ENCODE measurements around the gene PIP5K1B.

PIP5K1B gene

GRCh38 chr9:68741704-68742332, 36.8 kb downstream of the PIP5K1B start:
- TF ChIP-seq CTCF (IDR thresholded peaks at IDR 0.05; ENCODE audit: low read depth, low read length, missing control alignments) = no peak
- H3K4me3 ChIP-seq (replicated peaks; ENCODE audit: low read depth, low read length) = no peak overlapping the region
- no peak for DNase-seq (ENCODE audit: extremely low read depth, low read depth)

- no peak for DNase-seq (ENCODE audit: extremely low read depth, low read depth)
- H3K4me3 ChIP-seq (replicated peaks; ENCODE audit: low read depth, low read length) = no peak overlapping the region
- TF ChIP-seq CTCF (IDR thresholded peaks at IDR 0.05; ENCODE audit: low read depth, low read length, missing control alignments) = no peak
Observed at GRCh38 chr9:68742333-68742730, 37.3 kb downstream of the PIP5K1B start.

- no peak overlapping the region for H3K4me3 ChIP-seq (replicated peaks; ENCODE audit: low read depth, low read length)
- DNase-seq (ENCODE audit: extremely low read depth, low read depth) = no peak
- TF ChIP-seq CTCF (IDR thresholded peaks at IDR 0.05; ENCODE audit: low read depth, low read length, missing control alignments) = no peak
Observed at GRCh38 chr9:68744426-68744825, 39.4 kb downstream of the PIP5K1B start.

GRCh38 chr9:68746525-68746924, 41.5 kb downstream of the PIP5K1B start:
- no peak for DNase-seq (ENCODE audit: extremely low read depth, low read depth)

GRCh38 chr9:68747043-68747533, 42.0 kb downstream of the PIP5K1B start:
- H3K4me3 ChIP-seq (replicated peaks; ENCODE audit: low read depth, low read length) = no peak overlapping the region
- DNase-seq (ENCODE audit: extremely low read depth, low read depth) = no peak
- no peak for TF ChIP-seq CTCF (IDR thresholded peaks at IDR 0.05; ENCODE audit: low read depth, low read length, missing control alignments)

More at GRCh38 chr9:68746525-68746924, 41.5 kb downstream of the PIP5K1B start:
- H3K4me3 ChIP-seq (replicated peaks; ENCODE audit: low read depth, low read length) = no peak overlapping the region
- TF ChIP-seq CTCF (IDR thresholded peaks at IDR 0.05; ENCODE audit: low read depth, low read length, missing control alignments) = no peak

GRCh38 chr9:68749135-68749534, 44.1 kb downstream of the PIP5K1B start:
- H3K4me3 ChIP-seq (replicated peaks; ENCODE audit: low read depth, low read length) = no peak overlapping the region
- no peak for TF ChIP-seq CTCF (IDR thresholded peaks at IDR 0.05; ENCODE audit: low read depth, low read length, missing control alignments)

More at GRCh38 chr9:68749135-68749534, 44.1 kb downstream of the PIP5K1B start:
- DNase-seq (ENCODE audit: extremely low read depth, low read depth) = no peak

All from HFF-Myc (cell line).